GM23338 (cell line): ENCODE results near the gene SARDH. TPM values are rescaled to one million over a fixed set of nuclear protein-coding genes. Genes with fewer than 3 reads are reported as not detected.
A peak's percentile ranks its signal among the peaks of the same experiment; 100 is the strongest.

Experiments
- ATAC-seq: fragments of 200-7000 bp; cut with Tn5 transposase; 3 replicates; pipeline ENCODE4 v1.9.1; 2020
- DNase-seq: peaks from one replicate; pipeline ENCODE4 v3.0.0-alpha.2; 2015; ENCODE audit warnings: low spot score
- H2AFZ ChIP-seq: fragments of 200-600 bp; sonication (generic); 2 replicates; pipeline ENCODE4 v1.8.0; 2016; ENCODE audit warnings: antibody characterized with exemption, mild to moderate bottlenecking, moderate library complexity
- H3F3A ChIP-seq: fragments of 200-600 bp; sonication (generic); replicated peaks from 2 replicates; pipeline ENCODE4 v1.8.0; 2017; ENCODE audit warnings: antibody characterized with exemption, mixed run types, low read depth
- H3K27ac ChIP-seq: fragments of 200-600 bp; sonication (generic); 2 replicates; pipeline ENCODE4 v1.6.1; 2016; ENCODE audit warnings: low read depth
- H3K27me3 ChIP-seq: fragments of 200-600 bp; sonication (generic); 2 replicates; pipeline ENCODE4 v1.8.0; 2016; ENCODE audit warnings: mild to moderate bottlenecking, mixed run types, moderate library complexity; ENCODE audit not compliant: insufficient read depth
- H3K36me3 ChIP-seq: fragments of 200-600 bp; sonication (generic); 2 replicates; pipeline ENCODE4 v1.8.0; 2016; ENCODE audit warnings: mild to moderate bottlenecking; ENCODE audit not compliant: insufficient read depth
- H3K4me1 ChIP-seq: fragments of 200-600 bp; sonication (generic); 2 replicates; pipeline ENCODE4 v1.8.0; 2016; ENCODE audit warnings: mild to moderate bottlenecking, moderate library complexity; ENCODE audit not compliant: insufficient read depth
- H3K4me2 ChIP-seq: fragments of 200-600 bp; sonication (generic); 2 replicates; pipeline ENCODE4 v1.7.1; 2017; ENCODE audit warnings: mixed run types
- H3K4me3 ChIP-seq: fragments of 200-600 bp; sonication (generic); 2 replicates; pipeline ENCODE4 v1.6.1; 2016; ENCODE audit warnings: mixed run types
- H3K79me2 ChIP-seq: fragments of 200-600 bp; sonication (generic); replicated peaks from 2 replicates; pipeline ENCODE4 v1.8.0; 2017; ENCODE audit warnings: mild to moderate bottlenecking; ENCODE audit not compliant: insufficient read depth
- H3K9me2 ChIP-seq: fragments of 200-600 bp; sonication (generic); 2 replicates; pipeline ENCODE4 v1.8.0; 2017; ENCODE audit not compliant: insufficient read depth
- H4K20me1 ChIP-seq: fragments of 200-600 bp; sonication (generic); replicated peaks from 2 replicates; pipeline ENCODE4 v1.8.0; 2017; ENCODE audit warnings: mild to moderate bottlenecking; ENCODE audit not compliant: insufficient read depth
- H3K27ac Mint-ChIP-seq: 2 replicates; pipeline ENCODE4 v1.8.0; 2020; ENCODE audit warnings: inconsistent platforms, mild to moderate bottlenecking, moderate library complexity, mixed read lengths
- H3K27me3 Mint-ChIP-seq: 3 replicates; pipeline ENCODE4 v1.8.0; 2022; ENCODE audit warnings: low read depth, mild to moderate bottlenecking, moderate library complexity, mixed read lengths, inconsistent platforms; ENCODE audit not compliant: insufficient read depth, poor library complexity
- H3K36me3 Mint-ChIP-seq: 3 replicates; pipeline ENCODE4 v1.8.0; 2021; ENCODE audit warnings: low read depth, mild to moderate bottlenecking, inconsistent platforms, moderate library complexity, mixed read lengths
- H3K4me1 Mint-ChIP-seq: 3 replicates; pipeline ENCODE4 v1.8.0; 2020; ENCODE audit warnings: mild to moderate bottlenecking, inconsistent platforms, mixed read lengths
- H3K4me3 Mint-ChIP-seq: 3 replicates; pipeline ENCODE4 v1.8.0; 2021; ENCODE audit warnings: moderate library complexity, mild to moderate bottlenecking, inconsistent platforms, mixed read lengths
- H3K9me3 Mint-ChIP-seq: 3 replicates; pipeline ENCODE4 v1.8.0; 2020; ENCODE audit warnings: moderate library complexity, mild to moderate bottlenecking, inconsistent platforms, mixed read lengths
- CREB1 ChIP-seq: fragments of 250-450 bp; sonication (Bioruptor Pico); IDR thresholded peaks from 2 replicates; pipeline ENCODE4 v1.5.0; 2020; ENCODE audit warnings: low read depth, mild to moderate bottlenecking, moderate library complexity
- CTCF ChIP-seq, 2 experiments: fragments of 200-600 bp in 1 of 2; sonication (generic) in 1 of 2; conservative IDR thresholded peaks; 2 replicates each; pipeline versions ENCODE4 v1.5.1 to v1.6.1; 2016 to 2017; ENCODE audit warnings: antibody characterized with exemption in 2 of 2, low read depth in 2 of 2, mild to moderate bottlenecking in 2 of 2, moderate library complexity in 1 of 2
- ETS1 ChIP-seq: IDR thresholded peaks from 2 replicates; pipeline ENCODE4 v1.6.1; 2016; ENCODE audit warnings: antibody characterized with exemption
- EZH2 ChIP-seq: fragments of 200-600 bp; sonication (generic); IDR thresholded peaks from one replicate; pipeline ENCODE4 v1.8.0; 2017; ENCODE audit warnings: antibody characterized with exemption, mild to moderate bottlenecking, low read depth; ENCODE audit not compliant: unreplicated experiment
- EZH2phosphoT487 ChIP-seq: fragments of 200-600 bp; sonication (generic); IDR thresholded peaks from one replicate; pipeline ENCODE4 v1.8.1; 2018; ENCODE audit warnings: antibody characterized with exemption; ENCODE audit not compliant: unreplicated experiment
- JUNB ChIP-seq: IDR thresholded peaks from one replicate; pipeline ENCODE4 v1.6.1; 2016; ENCODE audit warnings: antibody characterized with exemption; ENCODE audit not compliant: unreplicated experiment
- NANOG ChIP-seq: IDR thresholded peaks from 2 replicates; pipeline ENCODE4 v1.6.1; 2016; ENCODE audit warnings: antibody characterized with exemption, borderline replicate concordance
- POLR2AphosphoS5 ChIP-seq: IDR thresholded peaks from 2 replicates; pipeline ENCODE4 v1.6.1; 2016; ENCODE audit warnings: antibody characterized with exemption, low read depth
- REST ChIP-seq: IDR thresholded peaks from one replicate; pipeline ENCODE4 v1.6.1; 2018; ENCODE audit warnings: antibody characterized with exemption; ENCODE audit not compliant: unreplicated experiment
- STAT1 ChIP-seq: IDR thresholded peaks from one replicate; pipeline ENCODE4 v1.6.1; 2016; ENCODE audit warnings: antibody characterized with exemption; ENCODE audit not compliant: unreplicated experiment
- ZNF114 ChIP-seq: fragments of 250-450 bp; sonication (Bioruptor Pico); IDR thresholded peaks from 2 replicates; pipeline ENCODE4 v1.5.0; 2020; ENCODE audit warnings: mild to moderate bottlenecking, moderate library complexity
- ZNF331 ChIP-seq: fragments of 250-450 bp; sonication (Bioruptor Pico); IDR thresholded peaks from 2 replicates; pipeline ENCODE4 v1.5.0; 2020; ENCODE audit warnings: low read depth, mild to moderate bottlenecking, moderate library complexity
- ZNF462 ChIP-seq: fragments of 250-450 bp; sonication (Bioruptor Pico); IDR thresholded peaks from 2 replicates; pipeline ENCODE4 v1.5.0; 2020; ENCODE audit warnings: mild to moderate bottlenecking, moderate library complexity
- polyA plus RNA-seq: library from polyadenylated mRNA; unstranded; fragments of >200 nt; fragmentation: Nextera tagmentation; extraction: Ambion mirVana; gene quantifications from 2 replicates; pipeline ENCODE4 v1.2.1, GENCODE V29; 2016
- total RNA-seq: library from RNA; depleted of rRNA; stranded (reverse); fragments of >200 nt; shearing (Covaris generic); gene quantifications from 2 replicates; pipeline ENCODE4 v1.2.3, GENCODE V29; 2014

The SARDH gene
- total and polyA plus RNA-seq, 2 experiments from 2014 or later = 2.8 to 10.4 TPM

- Histone ChIP-seq H3K9me2 (no peaks in the 10 kb centered on the region), H3K79me2 (no peaks in the 10 kb centered on the region), H3K27me3 (no peaks in the 10 kb centered on the region), H2AFZ (0 out of 2 replicates have a peak overlapping the region, but pooled peaks have one; percentile 28), H4K20me1 (no peaks in the 10 kb centered on the region), H3K27ac (no peak overlapping the region), H3K36me3 (no peaks in the 10 kb centered on the region), H3K4me1 (no peaks in the 10 kb centered on the region), H3K4me2 (no peak overlapping the region), H3F3A (no peaks in the 10 kb centered on the region), H3K4me3 (no peak overlapping the region)
- no peak overlapping the region for H3K4me3 Mint-ChIP-seq
- peaks cover 6% of the 10 kb centered on the region; the same call in 2 of the 3 replicates for H3K4me1 Mint-ChIP-seq
- peak; percentile 38 for DNase-seq
- TF ChIP-seq EZH2 = no peak
- no peak for TF ChIP-seq CREB1 (CRISPR knock-in tag)
- no peak for TF ChIP-seq STAT1
- no peak for TF ChIP-seq NANOG
- no peak for TF ChIP-seq ZNF462 (CRISPR knock-in tag)
- no peak for TF ChIP-seq ETS1
- no peak for TF ChIP-seq ZNF331 (CRISPR knock-in tag)
- no peak for TF ChIP-seq EZH2phosphoT487
- no peak for TF ChIP-seq CTCF (conservative IDR thresholded peaks at IDR 0.05; ENCODE audit: low read depth in 2 of 2)
- TF ChIP-seq POLR2AphosphoS5 = no peak
- no peak for TF ChIP-seq ZNF114 (CRISPR knock-in tag)
- no peak for TF ChIP-seq JUNB
- TF ChIP-seq REST = no peak
- peaks cover 13% of the 10 kb centered on the region for H3K27me3 Mint-ChIP-seq
- no peak overlapping the region for H3K27ac Mint-ChIP-seq
- peak; percentile 62 for ATAC-seq
- H3K36me3 Mint-ChIP-seq = no peaks in the 10 kb centered on the region
- no peaks in the 10 kb centered on the region; the same call in 2 of the 3 replicates for H3K9me3 Mint-ChIP-seq
Observed at GRCh38 chr9:133702798-133703590, 35.2 kb downstream of the SARDH start.
